ENCODE measurements around the gene C1orf216.
"Not testable (repeated sequence)": the region's sequence is repeated elsewhere in the genome, so short reads cannot be mapped to it uniquely, and the experiment has no call there.

C1orf216 gene

DNA sequence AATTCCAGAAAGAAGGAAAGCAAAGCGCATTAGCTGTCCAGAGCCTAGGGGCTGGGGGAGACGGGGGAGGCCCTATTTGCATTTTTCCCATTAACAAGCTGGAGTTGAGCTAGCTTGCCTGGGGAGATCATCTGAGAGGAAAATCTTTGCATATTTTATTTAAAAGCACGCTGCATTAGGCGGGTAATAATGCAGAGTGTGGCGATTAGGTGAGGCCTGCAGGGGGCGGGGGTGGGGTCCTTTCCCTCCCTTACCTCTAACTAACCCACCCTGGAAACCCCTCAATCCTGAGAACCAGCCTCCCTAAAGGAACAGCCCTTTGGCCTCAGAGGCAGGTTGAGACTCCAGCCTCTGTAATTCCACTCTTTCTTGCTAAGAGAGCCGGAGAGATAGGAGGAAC lies 16.2 kb downstream of the C1orf216 start:
- Histone ChIP-seq H3K9ac (ENCODE audit: low read depth, low read length) (no peak overlapping the region), H3K27ac (ENCODE audit: low read length) (no peak overlapping the region), H3K9me3 (ENCODE audit: insufficient read depth, low read depth, low read length) (no peaks in the 10 kb centered on the region), H3K4me3 (ENCODE audit: low read length) (no peak overlapping the region), H3K4me1 (ENCODE audit: insufficient read depth, low read length) (peaks cover 5% of the 10 kb centered on the region; the same call in 1 of the 2 replicates), H3K36me3 (ENCODE audit: insufficient read depth, low read depth, low read length) (no peaks in the 10 kb centered on the region), H3K27me3 (ENCODE audit: insufficient read depth, low read length) (peaks cover 41% of the 10 kb centered on the region; the same call in 1 of the 2 replicates)

DNA sequence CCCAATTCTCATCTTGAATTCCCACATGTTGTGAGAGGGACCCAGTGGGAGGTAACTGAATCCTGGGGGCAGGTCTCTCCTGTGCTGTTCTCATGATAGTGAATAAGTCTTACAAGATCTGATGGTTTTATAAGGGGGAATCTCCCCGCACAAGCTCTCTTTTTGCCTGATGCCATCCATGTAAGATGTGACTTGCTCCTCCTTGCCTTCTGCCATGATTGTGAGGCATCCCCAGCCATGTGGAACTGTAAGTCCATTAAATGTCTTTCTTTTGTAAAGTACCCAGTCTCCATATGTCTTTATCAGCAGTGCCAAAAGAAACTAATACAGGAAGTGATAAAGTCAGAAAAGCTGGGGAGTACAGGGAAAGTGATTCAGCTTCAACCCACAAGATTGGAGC lies 19.5 kb downstream of the C1orf216 start:
- Histone ChIP-seq H3K27me3 (ENCODE audit: insufficient read depth, low read length) (peaks cover 27% of the 10 kb centered on the region; the same call in 1 of the 2 replicates), H3K4me3 (ENCODE audit: low read length) (peak overlapping the region; percentile 27; the same call in 1 of the 2 replicates)
- not testable (repeated sequence) for H3K27ac ChIP-seq (ENCODE audit: low read length); H3K9me3 ChIP-seq (ENCODE audit: insufficient read depth, low read depth, low read length); H3K9ac ChIP-seq (ENCODE audit: low read depth, low read length); H3K36me3 ChIP-seq (ENCODE audit: insufficient read depth, low read depth, low read length); H3K4me1 ChIP-seq (ENCODE audit: insufficient read depth, low read length)

DNA sequence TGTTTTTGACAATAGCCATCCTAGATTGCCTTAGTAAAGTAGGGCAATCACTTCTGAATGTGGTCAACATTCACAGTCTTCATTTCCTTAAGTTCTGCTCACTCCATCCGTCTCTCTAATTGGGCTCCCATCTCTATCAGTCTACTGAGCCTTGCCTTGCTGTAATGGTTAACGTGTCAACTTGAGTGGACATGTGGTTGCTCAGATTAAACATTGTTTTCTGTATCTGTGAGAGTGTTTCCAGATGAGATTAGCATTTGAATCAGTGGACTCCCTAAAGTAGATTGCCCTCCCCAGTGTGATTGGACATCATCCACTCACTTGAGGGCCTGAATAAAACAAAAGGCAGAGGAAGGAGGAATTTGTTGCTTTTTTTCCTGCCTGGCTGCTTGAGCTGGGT lies 26.4 kb downstream of the C1orf216 start:
- no peaks in the 10 kb centered on the region for H3K9me3 ChIP-seq (ENCODE audit: insufficient read depth, low read depth, low read length)
- H3K9ac ChIP-seq (ENCODE audit: low read depth, low read length) = no peak overlapping the region
- no peaks in the 10 kb centered on the region for H3K36me3 ChIP-seq (ENCODE audit: insufficient read depth, low read depth, low read length)
- no peak overlapping the region for H3K27ac ChIP-seq (ENCODE audit: low read length)
- H3K4me3 ChIP-seq (ENCODE audit: low read length) = no peak overlapping the region
- H3K27me3 ChIP-seq (ENCODE audit: insufficient read depth, low read length) = peaks cover 16% of the 10 kb centered on the region
- no peaks in the 10 kb centered on the region for H3K4me1 ChIP-seq (ENCODE audit: insufficient read depth, low read length)

DNA sequence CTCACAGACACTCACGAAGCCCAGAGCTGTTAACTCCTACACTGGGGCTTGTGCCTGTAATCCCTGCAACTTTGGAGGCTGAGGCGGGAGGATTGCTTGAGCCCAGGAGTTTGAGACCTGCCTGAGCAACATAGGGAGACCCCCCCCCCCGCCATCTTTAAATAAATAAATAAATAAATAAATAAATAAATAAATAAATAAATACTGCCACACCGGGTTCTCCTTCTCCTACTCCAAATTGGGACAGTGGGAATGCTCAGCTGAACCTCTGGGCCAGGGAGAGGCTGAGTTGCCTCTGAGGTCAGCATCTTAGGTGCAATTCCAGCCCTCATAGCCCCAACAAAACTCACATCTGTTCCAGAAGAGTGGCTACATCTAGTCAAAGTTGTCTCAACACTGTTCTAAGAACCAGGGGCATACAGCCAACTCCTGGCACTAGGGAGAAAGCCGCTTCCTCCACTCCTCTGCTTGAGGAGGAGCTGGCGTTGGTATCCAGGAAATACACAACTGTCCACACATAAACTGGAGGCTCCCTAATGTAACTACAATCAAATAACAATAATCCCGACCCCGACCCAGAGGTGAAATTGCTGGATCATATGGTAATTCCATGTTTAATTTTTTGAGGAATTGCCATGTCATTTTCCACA lies 27.0 kb downstream of the C1orf216 start:
- H3K4me1 ChIP-seq (ENCODE audit: insufficient read depth, low read length) = no peaks in the 10 kb centered on the region
- no peaks in the 10 kb centered on the region for H3K9me3 ChIP-seq (ENCODE audit: insufficient read depth, low read depth, low read length)
- H3K4me3 ChIP-seq (ENCODE audit: low read length) = no peak overlapping the region
- H3K36me3 ChIP-seq (ENCODE audit: insufficient read depth, low read depth, low read length) = no peaks in the 10 kb centered on the region
- H3K27me3 ChIP-seq (ENCODE audit: insufficient read depth, low read length) = peaks cover 16% of the 10 kb centered on the region
- no peak overlapping the region for H3K9ac ChIP-seq (ENCODE audit: low read depth, low read length)
- no peak overlapping the region for H3K27ac ChIP-seq (ENCODE audit: low read length)

DNA sequence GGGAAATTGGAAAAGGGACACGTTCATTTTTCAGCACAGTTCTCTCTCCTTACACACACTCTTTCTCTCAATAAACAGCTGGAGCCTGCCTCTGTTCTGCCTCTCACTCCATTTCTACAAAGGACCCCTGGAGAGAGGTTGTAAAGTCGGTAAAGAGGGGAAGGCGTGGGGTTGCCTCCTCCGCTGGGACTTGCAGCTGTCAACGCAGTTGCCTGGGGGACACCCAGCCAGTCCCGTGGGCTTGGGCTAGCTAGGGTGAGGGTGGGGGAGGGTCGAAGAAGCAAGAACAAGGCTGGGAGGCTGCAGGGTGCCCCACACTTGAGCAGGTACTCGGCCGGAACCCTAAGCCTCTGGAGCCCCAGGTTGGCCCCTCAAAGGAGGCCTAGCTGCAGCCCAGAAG lies 27.6 kb downstream of the C1orf216 start:
- H3K36me3 ChIP-seq (ENCODE audit: insufficient read depth, low read depth, low read length) = no peaks in the 10 kb centered on the region
- H3K27me3 ChIP-seq (ENCODE audit: insufficient read depth, low read length) = peaks cover 16% of the 10 kb centered on the region
- H3K27ac ChIP-seq (ENCODE audit: low read length) = no peak overlapping the region
- no peak overlapping the region for H3K9ac ChIP-seq (ENCODE audit: low read depth, low read length)
- H3K4me1 ChIP-seq (ENCODE audit: insufficient read depth, low read length) = no peaks in the 10 kb centered on the region
- H3K4me3 ChIP-seq (ENCODE audit: low read length) = no peak overlapping the region
- no peaks in the 10 kb centered on the region for H3K9me3 ChIP-seq (ENCODE audit: insufficient read depth, low read depth, low read length)

DNA sequence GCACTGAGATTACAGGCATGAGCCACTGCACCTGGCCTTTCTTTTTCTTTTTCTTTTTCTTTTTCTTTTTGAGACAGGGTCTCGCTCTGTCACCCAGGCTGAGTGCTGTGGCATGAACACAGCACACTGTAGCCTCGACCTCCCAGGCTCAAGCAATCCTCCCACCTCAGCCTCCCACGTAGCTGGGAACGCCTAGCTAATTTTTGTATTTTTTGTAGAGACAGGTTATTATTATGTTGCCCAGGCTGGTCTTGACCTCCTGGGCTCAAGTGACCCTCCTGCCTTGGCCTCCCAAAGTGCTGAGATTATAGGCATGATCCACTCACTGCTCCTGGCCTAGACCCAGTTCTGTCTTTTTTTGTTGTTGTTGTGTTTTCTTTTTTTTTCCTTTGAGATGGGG lies 28.6 kb downstream of the C1orf216 start:
- H3K9ac ChIP-seq (ENCODE audit: low read depth, low read length); H3K27ac ChIP-seq (ENCODE audit: low read length); H3K9me3 ChIP-seq (ENCODE audit: insufficient read depth, low read depth, low read length); H3K4me3 ChIP-seq (ENCODE audit: low read length); H3K4me1 ChIP-seq (ENCODE audit: insufficient read depth, low read length); H3K36me3 ChIP-seq (ENCODE audit: insufficient read depth, low read depth, low read length): not testable (repeated sequence)
- peaks cover 16% of the 10 kb centered on the region for H3K27me3 ChIP-seq (ENCODE audit: insufficient read depth, low read length)

DNA sequence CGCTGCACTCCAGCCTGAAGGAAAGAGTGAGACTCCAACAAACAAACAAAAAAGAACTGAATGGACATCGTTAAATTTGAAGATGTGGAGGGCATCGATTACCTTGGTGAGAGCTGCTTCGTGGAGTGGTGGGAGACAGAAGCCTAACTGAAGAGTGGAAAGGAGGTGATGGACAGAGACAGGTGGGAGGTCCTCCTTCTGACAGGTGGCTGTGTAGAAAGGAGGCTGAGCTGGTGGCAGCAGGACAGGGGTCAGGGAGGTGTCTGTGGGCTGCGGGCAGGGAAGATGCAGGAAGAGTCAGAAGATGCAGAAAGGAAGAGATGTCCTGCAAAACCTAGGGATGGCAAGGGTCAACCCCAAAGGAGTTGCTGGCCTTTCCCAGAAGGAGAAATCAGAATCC lies 30.5 kb downstream of the C1orf216 start:
- Histone ChIP-seq H3K4me3 (ENCODE audit: low read length) (no peak overlapping the region), H3K4me1 (ENCODE audit: insufficient read depth, low read length) (no peaks in the 10 kb centered on the region), H3K36me3 (ENCODE audit: insufficient read depth, low read depth, low read length) (no peaks in the 10 kb centered on the region), H3K27ac (ENCODE audit: low read length) (no peak overlapping the region), H3K9ac (ENCODE audit: low read depth, low read length) (no peak overlapping the region), H3K27me3 (ENCODE audit: insufficient read depth, low read length) (peaks cover 21% of the 10 kb centered on the region), H3K9me3 (ENCODE audit: insufficient read depth, low read depth, low read length) (no peaks in the 10 kb centered on the region)

DNA sequence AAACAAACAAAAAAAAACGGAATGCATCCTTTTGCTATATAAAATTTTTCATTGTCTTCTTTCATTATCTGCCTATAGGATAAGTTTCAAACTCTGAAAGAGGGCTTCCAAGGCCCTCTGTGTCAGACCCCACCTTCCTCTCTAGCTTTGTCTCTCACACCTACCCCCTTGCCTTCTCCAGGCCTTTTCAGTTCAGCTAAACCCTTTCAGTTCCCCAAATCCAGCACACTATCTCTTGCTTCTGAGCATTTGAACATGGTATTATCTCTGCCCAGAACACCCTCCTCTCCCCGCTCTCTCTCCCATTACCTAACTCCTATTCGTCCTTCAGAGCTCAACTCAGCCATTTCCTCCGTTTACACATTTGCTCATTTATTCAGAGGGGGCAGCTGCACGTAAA lies 35.7 kb downstream of the C1orf216 start:
- Histone ChIP-seq H3K4me3 (ENCODE audit: low read length) (no peak overlapping the region), H3K9me3 (ENCODE audit: insufficient read depth, low read depth, low read length) (no peaks in the 10 kb centered on the region), H3K4me1 (ENCODE audit: insufficient read depth, low read length) (no peaks in the 10 kb centered on the region), H3K9ac (ENCODE audit: low read depth, low read length) (no peak overlapping the region), H3K36me3 (ENCODE audit: insufficient read depth, low read depth, low read length) (no peaks in the 10 kb centered on the region), H3K27ac (ENCODE audit: low read length) (no peak overlapping the region), H3K27me3 (ENCODE audit: insufficient read depth, low read length) (peaks cover 5% of the 10 kb centered on the region; the same call in 1 of the 2 replicates)

DNA sequence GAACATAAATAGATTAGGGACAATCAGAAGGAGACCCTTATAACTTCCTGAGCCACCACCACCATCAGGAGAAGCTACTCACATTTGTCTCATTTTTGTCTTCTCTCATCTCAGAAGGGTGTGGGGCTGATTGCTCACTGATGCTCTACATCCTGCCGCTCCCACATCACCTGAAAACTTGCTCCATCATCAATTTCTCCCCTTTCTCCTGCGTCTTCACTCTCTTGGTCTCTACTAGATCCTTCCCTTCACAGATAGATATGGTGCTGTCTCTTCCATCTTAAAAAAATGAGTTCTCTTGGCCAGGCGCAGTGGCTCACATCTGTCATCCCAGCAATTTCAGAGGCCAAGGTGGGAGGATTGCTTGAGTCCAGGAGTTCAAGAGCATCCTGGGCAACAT lies 38.4 kb downstream of the C1orf216 start:
- Histone ChIP-seq H3K4me3 (ENCODE audit: low read length) (no peak overlapping the region), H3K9ac (ENCODE audit: low read depth, low read length) (no peak overlapping the region), H3K4me1 (ENCODE audit: insufficient read depth, low read length) (no peaks in the 10 kb centered on the region), H3K27ac (ENCODE audit: low read length) (no peak overlapping the region), H3K36me3 (ENCODE audit: insufficient read depth, low read depth, low read length) (no peaks in the 10 kb centered on the region), H3K27me3 (ENCODE audit: insufficient read depth, low read length) (peaks cover 5% of the 10 kb centered on the region; the same call in 1 of the 2 replicates), H3K9me3 (ENCODE audit: insufficient read depth, low read depth, low read length) (no peaks in the 10 kb centered on the region)

DNA sequence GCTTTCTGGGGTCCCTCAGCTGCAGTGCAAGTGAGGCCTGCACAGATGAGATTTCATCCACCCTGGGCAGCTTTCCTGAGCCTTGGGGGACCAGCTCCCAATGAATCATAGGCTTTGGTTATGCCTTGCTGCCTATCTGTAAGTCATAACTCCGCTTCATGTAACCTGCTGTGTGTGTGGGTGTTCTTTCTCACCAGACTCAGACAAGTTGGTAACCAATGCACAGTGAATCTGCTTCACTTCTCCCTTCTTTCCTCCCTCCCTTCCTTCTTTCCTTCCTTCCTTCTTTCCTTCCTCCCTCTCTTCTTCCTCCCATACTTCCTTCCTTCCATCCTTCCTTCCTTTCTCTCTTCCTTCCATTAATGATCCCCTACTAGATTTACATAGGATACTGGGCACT lies 42.9 kb downstream of the C1orf216 start:
- Histone ChIP-seq H3K4me3 (ENCODE audit: low read length) (no peak overlapping the region), H3K9ac (ENCODE audit: low read depth, low read length) (no peak overlapping the region), H3K4me1 (ENCODE audit: insufficient read depth, low read length) (no peaks in the 10 kb centered on the region), H3K9me3 (ENCODE audit: insufficient read depth, low read depth, low read length) (no peaks in the 10 kb centered on the region), H3K27me3 (ENCODE audit: insufficient read depth, low read length) (no peaks in the 10 kb centered on the region; the same call in 1 of the 2 replicates), H3K36me3 (ENCODE audit: insufficient read depth, low read depth, low read length) (no peaks in the 10 kb centered on the region), H3K27ac (ENCODE audit: low read length) (no peak overlapping the region)

DNA sequence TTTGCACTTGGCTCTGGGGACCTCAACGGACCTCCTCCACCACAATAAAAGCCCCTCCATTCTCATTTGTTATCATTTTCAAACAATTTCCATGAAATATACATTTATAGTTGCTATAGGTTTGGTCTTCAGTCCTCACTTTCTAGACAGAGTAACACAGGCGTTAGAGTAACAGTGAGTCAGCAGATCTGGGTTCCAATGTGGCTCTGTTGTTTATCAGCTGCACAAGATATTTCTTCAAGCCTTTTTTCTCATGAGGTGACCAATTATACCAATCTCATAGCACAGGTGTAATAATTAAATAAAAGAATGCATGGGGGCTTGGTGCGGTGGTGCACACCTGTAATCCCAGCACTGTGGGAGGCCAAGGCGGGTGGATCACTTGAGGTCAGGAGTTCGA lies 44.6 kb downstream of the C1orf216 start:
- Histone ChIP-seq H3K27ac (ENCODE audit: low read length) (no peak overlapping the region), H3K4me3 (ENCODE audit: low read length) (no peak overlapping the region), H3K4me1 (ENCODE audit: insufficient read depth, low read length) (no peaks in the 10 kb centered on the region), H3K9ac (ENCODE audit: low read depth, low read length) (no peak overlapping the region), H3K27me3 (ENCODE audit: insufficient read depth, low read length) (no peaks in the 10 kb centered on the region; the same call in 1 of the 2 replicates), H3K9me3 (ENCODE audit: insufficient read depth, low read depth, low read length) (no peaks in the 10 kb centered on the region), H3K36me3 (ENCODE audit: insufficient read depth, low read depth, low read length) (no peaks in the 10 kb centered on the region)

DNA sequence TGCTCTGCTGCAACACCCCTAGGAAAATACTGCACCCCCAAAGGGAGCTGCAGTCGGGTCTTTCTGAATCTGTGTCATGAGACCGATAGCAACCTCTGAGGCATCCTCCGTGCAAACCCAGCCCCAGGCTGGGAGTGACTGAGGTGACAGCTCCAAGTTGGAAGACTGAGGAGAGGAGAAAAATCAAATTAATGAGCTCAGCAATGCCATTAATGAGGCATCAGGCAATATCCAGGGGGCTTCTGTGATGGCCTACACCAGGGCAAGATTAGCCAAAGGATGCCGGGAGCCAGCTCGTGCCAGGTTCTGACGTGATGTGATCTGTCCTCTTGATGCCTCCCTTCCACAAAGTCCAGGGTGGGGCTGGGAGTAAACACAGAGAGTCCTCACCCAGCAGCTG lies 46.6 kb downstream of the C1orf216 start:
- Histone ChIP-seq H3K4me1 (ENCODE audit: insufficient read depth, low read length) (no peaks in the 10 kb centered on the region), H3K36me3 (ENCODE audit: insufficient read depth, low read depth, low read length) (no peaks in the 10 kb centered on the region), H3K27me3 (ENCODE audit: insufficient read depth, low read length) (no peaks in the 10 kb centered on the region)

More for the DNA sequence above, 46.6 kb downstream of the C1orf216 start:
- Histone ChIP-seq H3K27ac (ENCODE audit: low read length) (no peak overlapping the region), H3K9ac (ENCODE audit: low read depth, low read length) (no peak overlapping the region), H3K4me3 (ENCODE audit: low read length) (no peak overlapping the region), H3K9me3 (ENCODE audit: insufficient read depth, low read depth, low read length) (no peaks in the 10 kb centered on the region)

Data from iPS-20b (cell line).